HG03432 (cell line): Measurements from ENCODE around the gene COMT.

Source experiments
- ATAC-seq: cut with Tn5 transposase; IDR thresholded peaks from one replicate; pipeline ENCODE4 v1.9.1; 2021; ENCODE audit warnings: mild to moderate bottlenecking, moderate library complexity; ENCODE audit not compliant: unreplicated experiment

Gene COMT

GRCh38 chr22:19981171-19981960, 39.8 kb downstream of the COMT start:
- ATAC-seq = no peak

GRCh38 chr22:19981961-19982920, 40.7 kb downstream of the COMT start:
- no peak for ATAC-seq

- no peak for ATAC-seq
Measured at GRCh38 chr22:19982991-19983578, 41.5 kb downstream of the COMT start.

- no peak for ATAC-seq
Measured at GRCh38 chr22:19983741-19984140, 42.2 kb downstream of the COMT start.

GRCh38 chr22:19984201-19984753, 42.7 kb downstream of the COMT start:
- ATAC-seq = no peak

GRCh38 chr22:19984851-19985811, 43.6 kb downstream of the COMT start:
- ATAC-seq = no peak

GRCh38 chr22:19986011-19986409, 44.4 kb downstream of the COMT start:
- no peak for ATAC-seq

- ATAC-seq = peak; percentile 65
Measured at GRCh38 chr22:19986410-19987341, 45.1 kb downstream of the COMT start.

GRCh38 chr22:19987394-19988306, 46.1 kb downstream of the COMT start:
- no peak for ATAC-seq

- no peak for ATAC-seq
Measured at GRCh38 chr22:19988331-19988808, 46.8 kb downstream of the COMT start.

GRCh38 chr22:19988965-19989724, 47.6 kb downstream of the COMT start:
- ATAC-seq = no peak

- ATAC-seq = no peak
Measured at GRCh38 chr22:19989725-19990067, 48.1 kb downstream of the COMT start.

- ATAC-seq = no peak
Measured at GRCh38 chr22:19990188-19990587, 48.6 kb downstream of the COMT start.

GRCh38 chr22:19990609-19991394, 49.2 kb downstream of the COMT start:
- ATAC-seq = no peak

GRCh38 chr22:19991395-19991644, 49.7 kb downstream of the COMT start:
- ATAC-seq = no peak

- no peak for ATAC-seq
Measured at GRCh38 chr22:19991645-19992451, 50.3 kb downstream of the COMT start.
